SK-N-MC (cell line): ENCODE data around the gene ODC1.
"Not testable (repeated sequence)": the region's sequence is repeated elsewhere in the genome, so short reads cannot be mapped to it uniquely, and the experiment has no call there.

Source experiments
- DNase-seq: peaks from one replicate; pipeline ENCODE4 v3.0.0-alpha.2; 2011; ENCODE audit warnings: low read depth, low spot score
- H3K27ac ChIP-seq: fragments of 200-600 bp; sonication (generic); 2 replicates; pipeline ENCODE4 v1.5.1; 2016; ENCODE audit warnings: mixed run types
- H3K36me3 ChIP-seq: fragments of 200-600 bp; sonication (generic); 2 replicates; pipeline ENCODE4 v1.6.1; 2017; ENCODE audit warnings: antibody characterized with exemption, low read length, mixed read lengths; ENCODE audit not compliant: insufficient read depth
- H3K4me3 ChIP-seq: fragments of 200-600 bp; sonication (generic); 2 replicates; pipeline ENCODE4 v1.5.1; 2016
- H3K9ac ChIP-seq: fragments of 200-600 bp; sonication (generic); 2 replicates; pipeline ENCODE4 v1.8.0; 2017; ENCODE audit warnings: mixed run types, mixed read lengths; ENCODE audit not compliant: insufficient read length
- H3K9me3 ChIP-seq: fragments of 200-600 bp; sonication (generic); 2 replicates; pipeline ENCODE4 v1.6.1; 2017; ENCODE audit warnings: low read depth, mild to moderate bottlenecking, antibody characterized with exemption, low read length, moderate library complexity, mixed read lengths
- EZH2 ChIP-seq: fragments of 200-600 bp; sonication (generic); IDR thresholded peaks from one replicate; pipeline ENCODE4 v1.6.1; 2017; ENCODE audit warnings: antibody characterized with exemption
- FOXP2 ChIP-seq: optimal IDR thresholded peaks from 2 replicates; pipeline ENCODE3; 2011; ENCODE audit warnings: mild to moderate bottlenecking, moderate library complexity; ENCODE audit not compliant: insufficient read depth; ENCODE audit errors: extremely low read length, control extremely low read depth
- POLR2AphosphoS5 ChIP-seq: IDR thresholded peaks from 2 replicates; pipeline ENCODE4 v1.6.1; 2012; ENCODE audit warnings: mild to moderate bottlenecking, low read depth, low read length, borderline replicate concordance

The ODC1 gene

DNA sequence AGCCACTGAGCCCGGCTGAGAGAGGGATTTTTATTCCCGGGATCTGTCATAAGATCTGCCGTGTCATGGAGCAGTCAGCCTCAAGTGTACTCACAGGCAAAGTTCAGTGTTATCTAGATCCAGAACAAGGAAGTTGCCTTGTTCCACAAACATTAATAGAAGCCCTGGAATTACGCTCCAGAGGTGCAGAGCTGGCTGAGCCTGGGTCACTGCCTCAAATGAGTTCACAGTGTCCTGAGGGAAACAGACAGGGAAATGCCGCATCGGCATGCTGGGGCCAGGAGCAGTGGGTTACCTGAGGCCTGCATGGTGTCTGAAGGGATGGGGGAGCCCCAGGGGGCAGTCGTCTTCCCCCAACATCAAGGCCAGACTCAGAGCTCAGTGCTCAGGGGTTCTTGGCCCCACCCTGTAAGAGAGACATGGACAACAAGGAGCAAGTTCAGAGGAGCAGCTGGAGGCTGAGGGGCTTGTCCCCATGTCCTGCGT is 42.7 kb upstream of the ODC1 start:
- H3K9ac ChIP-seq: no peak overlapping the region
- no peaks in the 10 kb centered on the region for H3K36me3 ChIP-seq
- TF ChIP-seq EZH2 (no peak), FOXP2 (no peak), POLR2AphosphoS5 (no peak)
- H3K4me3 ChIP-seq: no peak overlapping the region
- H3K27ac ChIP-seq: no peak overlapping the region
- H3K9me3 ChIP-seq: no peaks in the 10 kb centered on the region
- DNase-seq: no peak

- Histone ChIP-seq H3K27ac (no peak overlapping the region), H3K36me3 (no peaks in the 10 kb centered on the region)
Observed at GRCh38 chr2:10489842-10490555, 41.9 kb upstream of the ODC1 start.

DNA sequence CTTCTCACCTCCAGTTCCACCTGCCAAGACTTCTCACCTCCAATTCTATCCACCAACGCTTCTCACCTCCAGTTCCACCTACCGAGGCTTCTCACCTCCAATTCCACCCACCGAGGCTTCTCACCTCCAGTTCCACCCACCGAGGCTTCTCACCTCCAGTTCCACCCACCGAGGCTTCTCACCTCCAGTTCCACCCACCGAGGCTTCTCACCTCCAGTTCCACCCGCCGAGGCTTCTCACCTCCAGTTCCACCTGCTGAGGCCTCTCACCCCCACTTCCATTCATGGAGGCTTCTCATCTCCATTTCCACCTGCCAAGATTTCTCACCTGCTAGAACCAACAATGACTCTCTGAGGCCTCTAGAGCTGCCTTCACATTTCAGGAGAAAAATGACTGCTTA is 40.0 kb upstream of the ODC1 start:
- not testable (repeated sequence) for H3K9ac ChIP-seq, H3K4me3 ChIP-seq, H3K9me3 ChIP-seq, H3K36me3 ChIP-seq, H3K27ac ChIP-seq, DNase-seq

More at GRCh38 chr2:10489842-10490555, 41.9 kb upstream of the ODC1 start:
- H3K4me3 ChIP-seq: no peak overlapping the region
- H3K9me3 ChIP-seq: no peaks in the 10 kb centered on the region
- DNase-seq: no peak
- no peak overlapping the region for H3K9ac ChIP-seq
- TF ChIP-seq EZH2 (no peak), FOXP2 (no peak), POLR2AphosphoS5 (no peak)

GRCh38 chr2:10487741-10488104 is 39.6 kb upstream of the ODC1 start:
- not testable (repeated sequence) for H3K9ac ChIP-seq, H3K4me3 ChIP-seq, DNase-seq, H3K27ac ChIP-seq, H3K9me3 ChIP-seq, H3K36me3 ChIP-seq

GRCh38 chr2:10487081-10487740 is 39.1 kb upstream of the ODC1 start:
- H3K36me3 ChIP-seq: no peaks in the 10 kb centered on the region
- H3K27ac ChIP-seq: no peak overlapping the region
- H3K9ac ChIP-seq: no peak overlapping the region
- no peak overlapping the region for H3K4me3 ChIP-seq
- H3K9me3 ChIP-seq: no peaks in the 10 kb centered on the region
- no peak for TF ChIP-seq EZH2
- DNase-seq: no peak

DNA sequence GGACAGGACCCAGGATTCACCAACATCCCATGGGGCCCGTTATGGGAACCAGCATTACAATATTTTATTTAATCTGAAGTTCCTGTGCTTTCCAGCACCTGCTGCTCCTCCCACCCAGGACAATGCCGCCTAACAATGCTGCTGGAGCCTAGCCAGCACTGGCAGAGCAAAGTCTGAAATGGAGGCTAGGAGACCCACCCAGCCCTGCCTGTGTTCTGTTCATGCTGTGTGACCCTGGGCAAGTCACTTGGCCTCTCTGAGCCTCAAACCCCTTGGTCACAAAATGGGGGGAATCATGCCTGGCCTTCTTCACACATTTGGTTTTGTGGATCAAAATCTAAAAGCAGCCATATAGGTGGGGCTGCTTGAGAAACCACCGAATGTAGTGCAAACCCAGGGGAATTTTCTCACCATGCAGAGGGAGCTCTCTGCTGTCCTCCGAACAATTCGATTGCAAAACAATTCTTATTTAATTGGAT is 38.5 kb upstream of the ODC1 start:
- Histone ChIP-seq H3K9ac (no peak overlapping the region), H3K36me3 (no peaks in the 10 kb centered on the region), H3K4me3 (no peak overlapping the region), H3K27ac (no peak overlapping the region), H3K9me3 (no peaks in the 10 kb centered on the region)
- no peak for TF ChIP-seq POLR2AphosphoS5
- TF ChIP-seq FOXP2: no peak
- no peak for TF ChIP-seq EZH2
- DNase-seq: no peak

DNA sequence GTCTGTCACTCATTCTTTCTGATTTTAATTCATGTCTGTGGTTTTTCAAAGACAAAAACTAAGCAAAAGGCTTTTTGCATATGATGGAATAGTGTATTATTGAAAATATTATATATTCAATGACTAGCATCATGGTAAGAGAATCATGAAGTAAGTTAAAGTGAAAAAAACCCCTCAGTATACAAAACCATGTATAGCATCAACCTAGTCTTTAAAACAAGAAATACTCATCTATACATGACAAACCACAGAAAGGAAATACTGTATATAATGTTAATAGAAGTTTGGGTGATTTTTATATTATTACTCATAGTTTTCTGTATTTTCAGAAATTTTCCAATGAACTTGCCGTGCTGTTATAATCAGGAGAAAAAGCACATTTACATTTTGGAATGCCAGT is 38.0 kb upstream of the ODC1 start:
- H3K36me3 ChIP-seq: no peaks in the 10 kb centered on the region
- TF ChIP-seq EZH2 (no peak), POLR2AphosphoS5 (no peak), FOXP2 (no peak)
- DNase-seq: no peak
- no peaks in the 10 kb centered on the region for H3K9me3 ChIP-seq
- H3K27ac ChIP-seq: no peak overlapping the region
- no peak overlapping the region for H3K9ac ChIP-seq
- no peak overlapping the region for H3K4me3 ChIP-seq

DNA sequence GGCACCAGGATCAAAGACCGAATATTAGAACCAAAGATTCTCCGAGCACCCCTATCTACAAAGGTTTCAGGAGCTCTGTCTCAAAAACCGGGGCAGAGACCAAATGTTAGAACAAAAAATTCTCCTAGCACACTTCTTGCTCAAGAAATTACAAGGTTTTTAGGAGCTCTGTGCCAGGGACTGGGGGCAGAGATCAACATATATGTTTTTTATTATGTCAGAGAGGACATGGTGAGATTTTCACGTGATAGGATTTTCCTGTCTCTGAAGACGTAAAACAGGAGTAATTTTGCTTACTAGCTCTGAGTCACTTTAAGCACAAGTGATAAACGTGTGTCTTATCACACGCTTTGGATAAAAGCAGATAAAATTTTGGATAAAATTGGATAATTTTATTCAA is 34.8 kb upstream of the ODC1 start:
- Histone ChIP-seq H3K36me3 (no peaks in the 10 kb centered on the region), H3K9me3 (no peaks in the 10 kb centered on the region), H3K9ac (no peak overlapping the region), H3K4me3 (no peak overlapping the region), H3K27ac (no peak overlapping the region)
- no peak for DNase-seq
- TF ChIP-seq POLR2AphosphoS5: no peak

DNA sequence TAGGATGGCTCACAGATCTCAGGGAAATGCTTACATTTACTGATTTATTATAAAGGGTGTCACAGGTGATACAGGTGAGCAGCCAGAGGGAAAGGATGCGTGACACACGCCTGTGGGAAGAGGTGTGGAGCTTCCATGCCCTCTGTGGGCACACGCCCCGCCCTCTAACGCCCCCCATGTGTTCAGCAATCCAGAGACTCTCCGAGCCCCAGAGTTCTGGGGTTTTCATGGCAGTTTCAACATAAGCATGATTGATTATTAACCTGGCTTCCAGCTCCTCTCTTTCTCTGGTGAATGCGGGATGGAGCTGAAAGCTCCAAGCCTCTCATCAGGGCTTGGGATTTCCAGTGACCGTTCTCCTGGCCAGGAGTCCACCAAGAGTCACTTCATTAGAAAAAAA is 34.3 kb upstream of the ODC1 start:
- Histone ChIP-seq H3K9ac (no peak overlapping the region), H3K27ac (no peak overlapping the region), H3K4me3 (no peak overlapping the region), H3K36me3 (no peaks in the 10 kb centered on the region), H3K9me3 (no peaks in the 10 kb centered on the region)
- DNase-seq: no peak
- TF ChIP-seq POLR2AphosphoS5: no peak
- no peak for TF ChIP-seq EZH2
- no peak for TF ChIP-seq FOXP2
